ENCODE measurements around the gene RTP2.

DNA sequence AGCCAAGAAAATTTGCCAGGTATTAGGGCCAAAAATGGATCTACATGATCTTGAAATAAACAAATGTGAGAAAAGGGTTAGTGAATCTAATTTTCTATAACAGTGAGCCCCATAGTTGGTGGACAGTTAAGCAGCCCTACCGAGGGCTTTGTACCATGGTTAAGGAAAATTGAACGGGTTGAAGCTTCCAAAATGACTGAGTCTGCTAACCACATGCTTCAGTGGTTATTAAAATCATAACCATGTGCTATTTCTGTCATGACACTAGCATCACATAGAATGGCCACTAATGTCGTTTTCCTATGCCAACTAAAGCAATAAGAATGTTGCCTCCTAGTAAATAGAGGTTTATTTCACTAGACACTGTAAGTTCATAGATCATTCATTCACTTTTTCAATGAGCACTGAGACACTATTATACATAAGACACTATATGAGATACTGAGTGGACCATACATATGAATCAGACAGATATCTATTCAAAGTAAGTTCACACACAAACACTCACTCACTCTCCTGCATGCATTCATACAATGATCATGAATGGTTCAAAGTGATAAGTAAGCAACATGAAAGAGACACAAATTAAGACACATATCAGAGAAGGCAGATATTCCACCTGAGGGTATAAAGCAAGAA, 36.5 kb downstream of the RTP2 start:
- TF ChIP-seq CTCF (conservative IDR thresholded peaks at IDR 0.05 in 1 of 2, IDR thresholded peaks at IDR 0.05 in 1 of 2; ENCODE audit: extremely low read depth in 1 of 2, insufficient read depth in 1 of 2, low read depth in 1 of 2, low read length in 2 of 2) (no peak), EZH2 (IDR thresholded peaks at IDR 0.05; ENCODE audit: borderline replicate concordance, low read length) (no peak)

All from mammary epithelial cell (primary cell).